Measurements from ENCODE around the gene WDR87. TPM values are rescaled to one million over a fixed set of nuclear protein-coding genes. Genes with fewer than 3 reads are reported as not detected.

The WDR87 gene
- total RNA-seq, 1 experiment from 2014 or later: not detected

DNA sequence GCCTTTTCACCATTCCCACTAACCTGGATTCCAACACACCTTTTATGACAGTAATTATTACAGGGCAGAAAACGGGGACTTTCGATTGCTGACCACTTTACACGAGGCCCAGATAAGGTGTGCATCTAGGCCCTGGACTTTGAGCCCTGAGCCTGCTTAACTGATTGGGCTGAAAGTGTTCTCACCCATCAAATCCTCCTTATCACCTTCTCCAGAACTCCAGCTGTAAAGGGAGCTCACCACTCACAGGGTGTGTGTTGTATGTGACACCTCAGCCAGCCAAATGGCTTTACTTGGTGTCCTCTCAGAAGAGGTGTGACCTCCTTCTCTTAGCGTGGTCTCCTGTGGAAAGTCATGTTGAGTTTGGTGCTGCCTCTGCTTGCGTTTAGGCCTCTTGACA lies 37.1 kb upstream of the WDR87 start:
- CTCF ChIA-PET: no interaction called here
- Histone ChIP-seq H3K4me2 (ENCODE audit: low read length) (no peak overlapping the region), H3K9me3 (ENCODE audit: control insufficient read depth in 1 of 2, insufficient read depth in 1 of 2, low read depth in 1 of 2, low read length in 2 of 2) (no peaks in the 10 kb centered on the region), H2AFZ (ENCODE audit: low read depth, low read length, poor library complexity, severe bottlenecking) (no peak overlapping the region), H3K27ac (ENCODE audit: low read depth, low read length) (no peak overlapping the region), H3K4me1 (ENCODE audit: control insufficient read depth in 1 of 2, insufficient read depth in 2 of 2, low read length in 2 of 2) (peaks cover 0 to 27% of the 10 kb centered on the region in 2 experiments; a peak in 3 of 4 replicates), H3K79me2 (ENCODE audit: insufficient read depth, low read length) (peaks cover 72% of the 10 kb centered on the region), H3K36me3 (ENCODE audit: control insufficient read depth in 1 of 2, insufficient read depth in 2 of 2, low read length in 2 of 2) (no peaks in the 10 kb centered on the region), H3K9ac (ENCODE audit: low read length) (no peak overlapping the region), H3K9me2 (ENCODE audit: insufficient read depth) (no peaks in the 10 kb centered on the region), H3K4me3 (replicated peaks in 1 of 2; ENCODE audit: low read depth in 1 of 2, low read length in 2 of 2) (no peak overlapping the region), H3K27me3 (ENCODE audit: insufficient read depth, low read length) (no peaks in the 10 kb centered on the region), H4K20me1 (ENCODE audit: insufficient read depth) (peaks cover 3% of the 10 kb centered on the region; the same call in 1 of the 2 replicates)
- no peak for TF ChIP-seq REST (IDR thresholded peaks at IDR 0.05; ENCODE audit: low read depth)
- no TSS peak for BruUV-seq (replicated peaks)
- POLR2A ChIA-PET: no interaction called here
- intact Hi-C loops (cut with micrococcal nuclease): no loop called here
- ATAC-seq: no peak
- RAD21 ChIA-PET (ENCODE audit: low non-redundant PET in 1 of 2, low total read pairs in 2 of 2, uncharacterized antibody in 2 of 2, unreplicated experiment in 2 of 2): interaction anchor here in 1 of 2 experiments (0.6 kb wide), 1 partner anchor 1952 kb away, joined by 5 read pairs; no protein-coding TSS in a partner anchor
- DNase-seq (ENCODE audit: low read depth, low spot score): no peak

GRCh38 chr19:37942516-37942902 lies 36.1 kb upstream of the WDR87 start:
- no peak overlapping the region for H2AFZ ChIP-seq (ENCODE audit: low read depth, low read length, poor library complexity, severe bottlenecking)
- H3K4me2 ChIP-seq (ENCODE audit: low read length): no peak overlapping the region
- H3K4me3 ChIP-seq (replicated peaks in 1 of 2; ENCODE audit: low read depth in 1 of 2, low read length in 2 of 2): no peak overlapping the region
- H3K4me1 ChIP-seq (ENCODE audit: control insufficient read depth in 1 of 2, insufficient read depth in 2 of 2, low read length in 2 of 2): peaks cover 0 to 27% of the 10 kb centered on the region in 2 experiments; a peak in 3 of 4 replicates
- peaks cover 70% of the 10 kb centered on the region for H3K79me2 ChIP-seq (ENCODE audit: insufficient read depth, low read length)
- H4K20me1 ChIP-seq (ENCODE audit: insufficient read depth): peaks cover 3% of the 10 kb centered on the region; the same call in 1 of the 2 replicates
- intact Hi-C loops (cut with micrococcal nuclease): no loop called here
- DNase-seq (ENCODE audit: low read depth, low spot score) (no peak), ATAC-seq (no peak)
- H3K27me3 ChIP-seq (ENCODE audit: insufficient read depth, low read length): no peaks in the 10 kb centered on the region
- CTCF ChIA-PET: no interaction called here
- no peak overlapping the region for H3K9ac ChIP-seq (ENCODE audit: low read length)
- POLR2A ChIA-PET: interaction anchor here (0.7 kb wide), 1 partner anchor 1448 kb away, joined by 5 read pairs; the partner anchor contains the start of gene PAF1
- no peaks in the 10 kb centered on the region for H3K36me3 ChIP-seq (ENCODE audit: control insufficient read depth in 1 of 2, insufficient read depth in 2 of 2, low read length in 2 of 2)
- no TSS peak for BruUV-seq (replicated peaks)
- H3K9me3 ChIP-seq (ENCODE audit: control insufficient read depth in 1 of 2, insufficient read depth in 1 of 2, low read depth in 1 of 2, low read length in 2 of 2): no peaks in the 10 kb centered on the region
- no peak overlapping the region for H3K27ac ChIP-seq (ENCODE audit: low read depth, low read length)
- no peaks in the 10 kb centered on the region for H3K9me2 ChIP-seq (ENCODE audit: insufficient read depth)
- RAD21 ChIA-PET (ENCODE audit: low non-redundant PET in 1 of 2, low total read pairs in 2 of 2, uncharacterized antibody in 2 of 2, unreplicated experiment in 2 of 2): no interaction called here
- no peak for TF ChIP-seq CTCF (IDR thresholded peaks at IDR 0.05 in 2 of 3, conservative IDR thresholded peaks at IDR 0.05 in 1 of 3; ENCODE audit: borderline replicate concordance in 1 of 3, insufficient read depth in 1 of 3, low read depth in 2 of 3, low read length in 2 of 3)
- TF ChIP-seq SIN3A (IDR thresholded peaks at IDR 0.05; ENCODE audit: low read depth): no peak
- no peak for TF ChIP-seq TCF7L2 (IDR thresholded peaks at IDR 0.05; ENCODE audit: borderline replicate concordance, extremely low read depth, insufficient read depth, insufficient read length)
- no peak for TF ChIP-seq EGR1 (IDR thresholded peaks at IDR 0.05; ENCODE audit: low read depth)
- no peak for TF ChIP-seq EZH2phosphoT487 (IDR thresholded peaks at IDR 0.05; ENCODE audit: borderline replicate concordance)
- TF ChIP-seq, protein P1, sequence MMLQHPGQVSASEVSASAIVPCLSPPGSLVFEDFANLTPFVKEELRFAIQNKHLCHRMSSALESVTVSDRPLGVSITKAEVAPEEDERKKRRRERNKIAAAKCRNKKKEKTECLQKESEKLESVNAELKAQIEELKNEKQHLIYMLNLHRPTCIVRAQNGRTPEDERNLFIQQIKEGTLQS (IDR thresholded peaks at IDR 0.05): no peak
- TF ChIP-seq REST (IDR thresholded peaks at IDR 0.05; ENCODE audit: low read depth): no peak
- no peak for TF ChIP-seq SRF (IDR thresholded peaks at IDR 0.05; ENCODE audit: low read depth)
- TF ChIP-seq POLR2A (IDR thresholded peaks at IDR 0.05; ENCODE audit: borderline replicate concordance, extremely low read depth, insufficient read depth, insufficient read length): no peak

Measured in HCT116 (cell line).